T-helper 1 cell (primary cell): ENCODE measurements around the gene SKOR1.
A peak's percentile ranks its signal among the peaks of the same experiment; 100 is the strongest.

ENCODE experiments used
- DNase-seq, 5 donors: peaks; one replicate each; pipeline ENCODE4 v3.0.0-alpha.2; 2012 to 2020

SKOR1 gene

GRCh38 chr15:67833710-67834511 is 8.6 kb downstream of the SKOR1 start:
- peak in 1 of 5 donors; percentile 40 for DNase-seq

GRCh38 chr15:67834581-67835296 is 9.4 kb downstream of the SKOR1 start:
- no peak for DNase-seq

DNA sequence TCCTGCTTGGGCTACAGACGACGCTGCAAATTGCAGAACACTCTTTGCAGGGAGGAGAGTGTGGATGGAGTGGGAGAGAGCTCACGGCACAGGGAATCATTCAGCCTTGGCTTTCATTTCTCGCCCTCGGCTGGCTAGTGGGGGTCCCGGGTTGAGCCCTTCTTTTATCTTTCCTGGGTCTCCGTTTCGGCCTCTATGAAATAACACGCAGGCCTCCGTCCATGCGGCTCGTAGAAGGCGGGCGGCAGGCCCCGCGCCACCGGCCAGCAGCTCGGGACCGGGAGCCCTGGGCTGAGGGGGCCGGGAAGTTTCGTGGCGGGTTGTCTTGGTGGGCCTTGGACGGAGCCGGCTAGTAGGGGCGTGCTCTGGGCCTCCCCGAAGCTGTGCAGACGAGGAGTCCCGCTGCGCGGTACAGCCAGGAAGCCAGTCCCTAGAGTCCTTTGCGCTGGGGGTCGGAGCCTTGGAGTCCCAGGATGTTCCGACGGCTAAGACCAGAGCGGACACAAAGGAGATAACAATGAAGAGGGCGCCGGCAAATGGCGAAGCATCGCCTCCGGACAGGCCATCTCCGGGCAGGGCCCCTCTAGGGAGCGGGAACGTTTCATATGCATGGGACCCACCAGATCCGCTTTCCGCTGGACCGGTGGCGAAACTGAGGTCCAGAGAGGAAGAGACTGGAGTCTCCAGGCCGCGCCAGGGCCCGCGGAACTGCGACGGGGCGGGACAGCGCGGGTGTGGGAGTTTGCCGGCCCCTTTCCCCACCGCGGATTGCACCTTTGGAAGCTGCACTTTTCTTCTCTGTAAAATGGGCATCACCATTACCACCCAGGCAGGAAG is 10.2 kb downstream of the SKOR1 start:
- DNase-seq = no peak

GRCh38 chr15:67836134-67836455 is 10.8 kb downstream of the SKOR1 start:
- DNase-seq = no peak

GRCh38 chr15:67836477-67836876 is 11.2 kb downstream of the SKOR1 start:
- DNase-seq = peak in 2 of 5 donors; percentile 34 to 51

GRCh38 chr15:67836955-67837354 is 11.6 kb downstream of the SKOR1 start:
- no peak for DNase-seq

- no peak for DNase-seq
These were observed 13.6 kb downstream of the SKOR1 start for GRCh38 chr15:67838789-67839332.

GRCh38 chr15:67839499-67839928 is 14.2 kb downstream of the SKOR1 start:
- peak in 1 of 5 donors; percentile 31 for DNase-seq

DNA sequence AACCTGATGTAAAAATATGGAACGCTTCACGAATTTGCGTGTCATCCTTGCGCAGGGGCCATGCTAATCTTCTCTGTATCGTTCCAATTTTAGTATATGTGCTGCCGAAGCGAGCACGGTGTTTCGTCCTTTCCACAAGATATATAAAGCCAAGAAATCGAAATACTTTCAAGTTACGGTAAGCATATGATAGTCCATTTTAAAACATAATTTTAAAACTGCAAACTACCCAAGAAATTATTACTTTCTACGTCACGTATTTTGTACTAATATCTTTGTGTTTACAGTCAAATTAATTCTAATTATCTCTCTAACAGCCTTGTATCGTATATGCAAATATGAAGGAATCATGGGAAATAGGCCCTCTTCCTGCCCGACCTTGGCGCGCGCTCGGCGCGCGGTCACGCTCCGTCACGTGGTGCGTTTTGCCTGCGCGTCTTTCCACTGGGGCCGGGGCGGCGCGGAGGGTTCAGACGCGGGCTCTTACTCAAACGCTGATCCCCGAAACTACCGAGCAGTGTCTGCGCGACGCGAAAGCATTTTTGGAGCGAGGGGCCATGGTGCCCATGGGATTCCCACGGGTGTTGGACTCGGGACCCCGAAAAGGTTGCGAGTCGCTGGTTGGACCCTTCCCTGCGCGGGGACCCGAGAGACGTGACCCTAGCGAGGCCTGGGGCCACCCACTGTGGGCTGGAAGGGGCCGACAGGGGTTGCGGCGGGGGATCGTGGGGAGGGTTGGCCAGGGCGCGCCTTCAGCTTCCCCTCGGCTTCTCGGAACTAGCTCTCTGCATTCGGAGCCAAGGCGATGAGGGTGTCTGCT is 14.8 kb downstream of the SKOR1 start, which contains the start of gene RNU6-1:
Gene RNU6-1 (minus strand): TSS at position 117 of the 820 bp plus-strand sequence.
- peak; percentile 88 to 97 (median 93) for DNase-seq

DNA sequence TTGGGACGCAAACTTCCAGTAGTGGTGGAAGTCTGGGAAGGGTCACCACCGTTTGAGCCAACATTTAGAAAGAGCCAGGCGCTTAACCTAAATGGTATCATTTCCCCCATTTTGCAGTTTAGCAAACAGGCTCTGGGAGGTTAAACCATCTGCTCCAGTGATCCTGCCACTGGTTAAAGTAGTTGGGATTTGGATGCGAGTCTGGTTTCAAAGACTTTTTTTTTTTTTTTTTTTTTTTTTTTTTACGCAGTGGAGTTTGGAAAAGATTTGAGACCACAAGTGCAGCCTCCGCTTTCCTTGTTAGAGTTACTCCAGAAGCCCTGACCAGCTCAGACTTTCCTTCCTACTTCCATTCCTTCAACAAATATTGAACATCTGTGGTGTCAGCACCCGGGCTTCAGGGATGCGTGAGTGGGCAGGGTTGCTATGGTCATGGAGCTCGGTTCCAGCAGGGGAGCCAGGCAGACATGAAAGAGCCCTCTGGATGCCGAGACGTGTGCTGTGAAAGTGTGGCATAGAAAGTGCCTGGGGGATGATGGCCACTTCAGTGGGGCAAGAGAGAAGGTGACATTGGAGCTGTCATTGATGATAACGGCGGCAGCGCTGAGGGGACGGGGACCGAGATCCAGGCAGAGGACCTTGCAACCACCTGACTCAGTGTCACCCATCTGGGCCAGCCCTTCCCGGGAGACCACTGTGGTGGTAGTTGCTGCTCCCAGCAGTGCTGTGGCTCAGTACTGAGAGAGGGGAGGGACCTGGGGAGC is 15.6 kb downstream of the SKOR1 start:
- no peak for DNase-seq

- no peak for DNase-seq
These were observed 16.1 kb downstream of the SKOR1 start for GRCh38 chr15:67841513-67841762.

GRCh38 chr15:67843092-67843501 is 17.8 kb downstream of the SKOR1 start:
- DNase-seq = no peak

DNA sequence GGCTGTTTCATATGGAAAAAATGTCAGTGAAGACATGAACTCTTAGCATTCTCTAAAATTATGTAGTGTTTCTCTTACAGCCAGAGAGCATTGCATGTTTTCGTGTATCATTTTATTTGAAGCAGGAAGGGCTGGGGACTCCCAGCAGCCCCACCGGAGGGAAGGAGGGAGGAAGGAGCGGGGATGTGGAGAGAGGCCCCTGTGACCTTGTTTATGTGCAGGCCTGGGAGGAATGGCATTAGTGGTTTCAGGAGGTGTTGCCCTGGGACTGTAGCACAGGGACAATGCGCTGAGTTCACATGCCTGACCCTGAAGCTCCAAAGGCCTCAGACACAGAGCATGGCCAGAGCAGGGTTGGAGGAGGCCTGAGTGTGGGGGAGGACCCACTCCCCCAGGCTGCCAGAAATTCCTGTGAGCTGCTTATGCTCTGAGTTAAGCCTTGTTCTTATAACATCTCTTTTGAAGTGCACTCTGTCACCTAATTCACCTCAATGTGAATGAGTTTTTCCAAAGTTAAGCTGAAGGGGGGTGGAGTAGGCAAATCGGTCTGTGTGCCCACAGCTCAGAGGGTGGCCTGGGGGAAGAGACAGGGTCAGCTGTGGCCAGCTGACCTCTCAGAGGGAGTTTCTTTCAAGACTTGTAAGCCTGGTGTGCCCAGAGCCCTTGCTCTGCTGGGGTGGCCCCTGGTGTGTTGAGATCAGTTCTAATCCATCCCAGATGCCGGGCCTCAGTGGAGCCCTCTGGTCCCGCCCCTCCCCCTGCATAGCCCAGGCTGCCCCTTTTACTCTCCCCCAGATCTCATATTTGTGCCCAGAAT is 18.5 kb downstream of the SKOR1 start:
- no peak for DNase-seq

GRCh38 chr15:67845974-67846373 is 20.7 kb downstream of the SKOR1 start:
- DNase-seq = no peak

- DNase-seq = no peak
These were observed 24.2 kb downstream of the SKOR1 start for GRCh38 chr15:67849538-67849937.

DNA sequence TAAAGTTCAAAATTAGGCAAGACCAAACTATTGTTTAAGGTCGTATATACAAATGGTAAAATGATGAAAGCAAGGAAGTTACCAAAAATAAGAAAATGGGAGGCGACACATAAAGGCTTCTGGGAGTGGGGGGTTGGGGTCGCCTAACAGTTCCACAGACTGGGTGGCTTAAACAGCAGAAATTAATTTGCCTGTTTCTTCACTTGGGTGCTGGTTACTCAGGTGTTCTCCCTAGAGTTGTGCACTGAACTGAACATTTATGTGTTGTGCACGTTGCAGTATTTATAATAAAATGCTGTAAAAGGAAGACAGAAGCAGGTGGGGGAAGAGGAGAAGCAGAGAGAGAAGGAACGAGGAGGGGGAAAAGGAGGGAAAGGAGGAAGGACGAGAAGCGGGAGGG is 25.0 kb downstream of the SKOR1 start:
- DNase-seq = no peak

DNA sequence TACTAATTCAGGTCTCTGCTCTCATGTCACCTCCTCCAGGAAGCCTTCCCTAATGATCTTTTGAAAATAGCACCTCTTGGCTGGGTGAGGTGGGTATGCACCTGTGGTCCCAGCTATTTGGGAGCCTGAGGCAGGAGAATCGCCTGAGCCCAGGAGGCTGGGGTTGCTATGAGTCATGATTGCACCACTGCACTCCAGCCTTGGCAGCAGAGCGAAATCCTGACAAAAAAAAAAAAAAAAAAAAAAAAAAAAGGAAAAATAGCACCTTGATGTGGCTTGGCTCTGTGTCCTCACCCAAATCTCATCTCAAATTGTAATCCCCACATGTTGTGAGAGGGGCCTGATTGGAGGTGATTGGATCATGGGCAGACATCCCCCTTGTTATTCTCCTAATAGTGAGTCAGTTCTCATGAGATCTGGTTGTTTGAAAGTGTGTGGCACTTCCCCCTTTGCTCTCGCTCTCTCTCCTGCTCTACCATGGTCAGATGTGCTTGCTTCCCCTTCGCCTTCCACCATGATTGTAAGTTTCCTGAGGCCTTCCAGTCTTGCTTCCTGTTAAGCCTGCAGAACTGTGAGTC is 25.8 kb downstream of the SKOR1 start:
- no peak for DNase-seq

GRCh38 chr15:67852418-67852817 is 27.1 kb downstream of the SKOR1 start:
- no peak for DNase-seq

- no peak for DNase-seq
These were observed 28.1 kb downstream of the SKOR1 start for GRCh38 chr15:67853454-67853853.

DNA sequence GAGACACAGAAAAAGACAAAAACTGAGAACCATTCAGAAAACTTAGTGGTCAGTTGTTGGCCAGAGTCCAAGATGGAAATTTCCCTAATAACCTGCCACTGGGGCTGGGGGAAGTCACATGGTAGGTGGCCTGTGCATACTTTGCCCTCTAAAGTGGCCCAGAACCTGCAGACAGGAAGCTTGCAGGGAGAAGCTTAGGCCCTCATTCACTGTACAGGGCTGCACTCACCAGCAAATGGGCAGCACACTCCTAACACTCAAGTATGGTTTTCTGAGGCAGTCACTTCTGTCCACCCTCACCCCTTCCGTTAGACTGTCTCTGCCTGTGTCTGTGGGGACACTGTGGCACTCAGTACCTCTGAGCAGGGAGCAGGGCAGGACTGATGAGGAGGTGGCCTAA is 29.0 kb downstream of the SKOR1 start:
- no peak for DNase-seq
